Naive thymus-derived CD4-positive, alpha-beta T cell (primary cell): ENCODE measurements around the gene GLCCI1. TPM values are rescaled to one million over a fixed set of nuclear protein-coding genes. Genes with fewer than 3 reads are reported as not detected.

Experiments
- ATAC-seq: fragments of 150-1000 bp; cut with Tn5 transposase; 2 replicates; pipeline ENCODE4 v1.10.0; 2021; ENCODE audit warnings: mild to moderate bottlenecking, moderate library complexity
- CTCF ChIA-PET: fragments of 350-600 bp; sonication (Branson Sonifier 250); formaldehyde crosslinking; loops from one replicate; lab custom pipeline; 2021; ENCODE audit warnings: antibody characterized with exemption; lab: Charles Lee
- POLR2A ChIA-PET: fragments of 350-600 bp; sonication (Branson Sonifier 250); formaldehyde crosslinking; loops from one replicate; lab custom pipeline; 2021; ENCODE audit warnings: antibody characterized with exemption, inconsistent platforms; lab: Charles Lee
- DNase-seq, 9 donors: peaks; one replicate each; pipeline versions ENCODE4 v3.0.0 to v3.0.0-alpha.2; 2020 to 2022; ENCODE audit warnings: mixed read lengths in 1 of 9
- H3K27ac ChIP-seq: one replicate; pipeline ENCODE4 v1.7.0; 2013; ENCODE audit warnings: mild to moderate bottlenecking, low read depth, low read length, moderate library complexity
- H3K27me3 ChIP-seq, 2 donors: one replicate each; pipeline ENCODE4 v1.7.0; 2013; ENCODE audit warnings: low read length in 2 of 2, mild to moderate bottlenecking in 2 of 2, moderate library complexity in 2 of 2; ENCODE audit not compliant: control insufficient read depth in 2 of 2, insufficient read depth in 2 of 2
- H3K36me3 ChIP-seq, 3 experiments: 1 replicate in 2 of 3; 2 replicates in 1 of 3; pipeline ENCODE4 v1.7.0; 2013; ENCODE audit warnings: low read length in 3 of 3, mild to moderate bottlenecking in 3 of 3, moderate library complexity in 1 of 3; ENCODE audit not compliant: insufficient read depth in 3 of 3, control insufficient read depth in 2 of 3
- H3K4me1 ChIP-seq, 2 donors: one replicate each; pipeline ENCODE4 v1.7.0; 2013; ENCODE audit warnings: low read length in 2 of 2, mild to moderate bottlenecking in 2 of 2, moderate library complexity in 1 of 2; ENCODE audit not compliant: control insufficient read depth in 2 of 2, insufficient read depth in 2 of 2
- H3K4me3 ChIP-seq: 2 replicates; pipeline ENCODE4 v1.7.0; 2013; ENCODE audit warnings: mild to moderate bottlenecking, low read length
- H3K9me3 ChIP-seq, 3 experiments: 1 replicate in 2 of 3; 2 replicates in 1 of 3; pipeline ENCODE4 v1.7.0; 2013; ENCODE audit warnings: low read length in 3 of 3; ENCODE audit not compliant: control insufficient read depth in 2 of 3
- H3K27ac Mint-ChIP-seq, 9 donors: one replicate each; pipeline ENCODE4 v1.8.0; 2020 to 2022; ENCODE audit warnings: mixed read lengths in 9 of 9, mild to moderate bottlenecking in 8 of 9, moderate library complexity in 5 of 9, inconsistent platforms in 2 of 9
- H3K27me3 Mint-ChIP-seq, 5 donors: one replicate each; pipeline ENCODE4 v1.8.0; 2021 to 2022; ENCODE audit warnings: mixed read lengths in 5 of 5, mild to moderate bottlenecking in 1 of 5
- H3K36me3 Mint-ChIP-seq, 5 donors: one replicate each; pipeline ENCODE4 v1.8.0; 2020 to 2022; ENCODE audit warnings: mixed read lengths in 5 of 5, mild to moderate bottlenecking in 3 of 5, inconsistent platforms in 1 of 5
- H3K4me1 Mint-ChIP-seq, 7 donors: one replicate each; pipeline ENCODE4 v1.8.0; 2020 to 2022; ENCODE audit warnings: mixed read lengths in 7 of 7, mild to moderate bottlenecking in 3 of 7, inconsistent platforms in 1 of 7
- H3K4me3 Mint-ChIP-seq, 10 donors: one replicate each; pipeline ENCODE4 v1.8.0; 2020 to 2022; ENCODE audit warnings: mild to moderate bottlenecking in 10 of 10, mixed read lengths in 10 of 10, moderate library complexity in 6 of 10, inconsistent platforms in 2 of 10
- H3K9me3 Mint-ChIP-seq, 11 donors: one replicate each; pipeline ENCODE4 v1.8.0; 2020 to 2022; ENCODE audit warnings: mixed read lengths in 11 of 11, mild to moderate bottlenecking in 4 of 11, inconsistent platforms in 1 of 11, moderate library complexity in 1 of 11
- intact Hi-C, 2 donors: fragments of 100-400 bp; cut with micrococcal nuclease; formaldehyde crosslinking; loops; one replicate each; pipeline ENCODE4 v1.15.1; 2023
- polyA plus RNA-seq, 2 donors: library from polyadenylated mRNA; unstranded; fragments of 300-500 nt; fragmentation: Illumina TruSeq; gene quantifications; one replicate each; pipeline ENCODE4 v1.2.3, GENCODE V29; 2021
- total RNA-seq, 6 experiments: library from RNA in 5 of 6; stranded (reverse) in 5 of 6; gene quantifications; 1 replicate in 5 of 6; 2 replicates in 1 of 6; pipeline ENCODE4 v1.2.3 and lab custom pipeline; 2021 to 2026

GLCCI1 gene
- total and polyA plus RNA-seq, 7 experiments from 2014 or later, result 6.9 to 43.1 (median 26.5) TPM

GRCh38 chr7:8065356-8065813 lies 96.8 kb downstream of the GLCCI1 start:
- intact Hi-C loops, result no loop called here
- Mint-ChIP-seq H3K27ac (peak overlapping the region in 1 of 9 donors; percentile 5), H3K36me3 (peaks cover 8 to 77% (median 61%) of the 10 kb centered on the region in 5 donors)

GRCh38 chr7:8068892-8069686 lies 100.5 kb downstream of the GLCCI1 start:
- Histone ChIP-seq H3K27me3 (no peaks in the 10 kb centered on the region), H3K36me3 (peaks cover 0 to 15% (median 10%) of the 10 kb centered on the region in 3 experiments), H3K27ac (no peak overlapping the region), H3K4me3 (no peak overlapping the region), H3K9me3 (no peaks in the 10 kb centered on the region), H3K4me1 (peaks cover 0 to 20% of the 10 kb centered on the region in 2 donors)
- ChIA-PET POLR2A (interaction anchor here (0.7 kb wide), 1 partner anchor 101 kb away, joined by 3 read pairs; no protein-coding TSS in a partner anchor), CTCF (no interaction called here)
- DNase-seq, result no peak
- Mint-ChIP-seq H3K4me3 (peak overlapping the region in 1 of 10 donors; percentile 61), H3K36me3 (peaks cover 24 to 73% (median 55%) of the 10 kb centered on the region in 5 donors), H3K27me3 (no peaks in the 10 kb centered on the region), H3K27ac (peak overlapping the region in 1 of 9 donors; percentile 38), H3K9me3 (peaks cover 0 to 10% (median 0%) of the 10 kb centered on the region in 11 donors), H3K4me1 (peaks cover 16 to 63% (median 38%) of the 10 kb centered on the region in 7 donors)
- intact Hi-C loops, result no loop called here
- no peak for ATAC-seq

More at GRCh38 chr7:8065356-8065813, 96.8 kb downstream of the GLCCI1 start:
- DNase-seq (no peak), ATAC-seq (no peak)
- H3K36me3 ChIP-seq, result peaks cover 0 to 8% (median 4%) of the 10 kb centered on the region in 3 experiments
- no peak overlapping the region for H3K4me3 ChIP-seq
- CTCF ChIA-PET, result no interaction called here
- H3K4me1 ChIP-seq, result peaks cover 0 to 12% of the 10 kb centered on the region in 2 donors
- no peaks in the 10 kb centered on the region for H3K27me3 ChIP-seq
- Mint-ChIP-seq H3K9me3 (peaks cover 0 to 18% (median 0%) of the 10 kb centered on the region in 11 donors), H3K4me3 (no peak overlapping the region), H3K27me3 (no peaks in the 10 kb centered on the region), H3K4me1 (peaks cover 15 to 53% (median 40%) of the 10 kb centered on the region in 7 donors)
- POLR2A ChIA-PET, result no interaction called here
- no peaks in the 10 kb centered on the region for H3K9me3 ChIP-seq
- no peak overlapping the region for H3K27ac ChIP-seq

DNA sequence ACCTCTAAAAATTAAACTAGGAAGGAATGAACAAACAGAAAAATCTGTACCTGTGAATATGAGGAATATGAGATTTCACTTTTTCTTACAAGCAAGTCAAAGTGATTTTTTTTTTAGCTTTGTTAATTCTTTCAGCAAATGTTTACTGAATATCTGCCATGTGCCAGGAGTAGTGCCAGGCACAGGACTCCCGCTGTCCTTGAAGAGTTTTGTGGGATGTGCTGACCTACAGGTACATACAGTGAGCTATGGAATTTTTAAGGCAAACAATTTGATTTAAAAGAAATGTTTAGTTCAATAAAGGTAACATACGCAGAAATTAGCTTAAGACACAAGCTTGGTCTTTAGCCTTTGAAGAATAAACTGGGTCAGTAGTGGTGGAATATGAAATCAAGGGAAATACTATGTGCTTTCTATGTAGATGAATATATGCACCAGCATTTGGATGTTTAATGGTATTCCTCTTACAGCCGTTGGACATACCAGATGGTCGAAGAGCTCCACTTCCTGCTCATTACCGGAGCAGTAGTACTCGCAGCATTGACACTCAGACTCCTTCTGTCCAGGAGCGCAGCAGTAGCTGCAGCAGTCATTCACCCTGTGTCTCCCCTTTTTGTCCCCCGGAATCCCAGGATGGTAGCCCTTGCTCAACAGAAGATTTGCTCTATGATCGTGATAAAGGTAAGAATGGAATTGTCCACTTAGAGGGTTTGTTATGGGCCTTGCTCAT lies 102.0 kb downstream of the GLCCI1 start:
- H3K27me3 Mint-ChIP-seq, result no peaks in the 10 kb centered on the region
- Histone ChIP-seq H3K27ac (no peak overlapping the region), H3K4me3 (no peak overlapping the region), H3K27me3 (no peaks in the 10 kb centered on the region), H3K9me3 (no peaks in the 10 kb centered on the region), H3K36me3 (peaks cover 0 to 15% (median 10%) of the 10 kb centered on the region in 3 experiments), H3K4me1 (peaks cover 0 to 20% of the 10 kb centered on the region in 2 donors)
- CTCF ChIA-PET, result no interaction called here
- H3K27ac Mint-ChIP-seq, result peak overlapping the region in 2 of 9 donors; percentile 34 to 45
- POLR2A ChIA-PET, result interaction anchor here (1.1 kb wide), 1 partner anchor 101 kb away, joined by 6 read pairs; no protein-coding TSS in a partner anchor
- peaks cover 21 to 72% (median 53%) of the 10 kb centered on the region in 5 donors for H3K36me3 Mint-ChIP-seq
- H3K9me3 Mint-ChIP-seq, result peaks cover 0 to 5% (median 0%) of the 10 kb centered on the region in 11 donors
- DNase-seq (no peak), ATAC-seq (no peak)
- intact Hi-C loops, result no loop called here
- peaks cover 14 to 52% (median 27%) of the 10 kb centered on the region in 7 donors for H3K4me1 Mint-ChIP-seq
- no peak overlapping the region for H3K4me3 Mint-ChIP-seq

GRCh38 chr7:8078418-8078817 lies 109.8 kb downstream of the GLCCI1 start:
- Histone ChIP-seq H3K4me3 (no peak overlapping the region), H3K4me1 (no peaks in the 10 kb centered on the region), H3K9me3 (no peaks in the 10 kb centered on the region), H3K27me3 (no peaks in the 10 kb centered on the region), H3K27ac (no peak overlapping the region), H3K36me3 (no peaks in the 10 kb centered on the region)
- peaks cover 0 to 9% (median 0%) of the 10 kb centered on the region in 7 donors for H3K4me1 Mint-ChIP-seq
- peaks cover 0 to 31% (median 24%) of the 10 kb centered on the region in 5 donors for H3K36me3 Mint-ChIP-seq
- peaks cover 0 to 2% (median 0%) of the 10 kb centered on the region in 11 donors for H3K9me3 Mint-ChIP-seq
- CTCF ChIA-PET, result no interaction called here
- no peak for ATAC-seq
- POLR2A ChIA-PET, result no interaction called here
- H3K27ac Mint-ChIP-seq, result no peak overlapping the region
- DNase-seq, result no peak
- intact Hi-C loops, result no loop called here
- H3K27me3 Mint-ChIP-seq, result no peaks in the 10 kb centered on the region
- H3K4me3 Mint-ChIP-seq, result no peak overlapping the region

DNA sequence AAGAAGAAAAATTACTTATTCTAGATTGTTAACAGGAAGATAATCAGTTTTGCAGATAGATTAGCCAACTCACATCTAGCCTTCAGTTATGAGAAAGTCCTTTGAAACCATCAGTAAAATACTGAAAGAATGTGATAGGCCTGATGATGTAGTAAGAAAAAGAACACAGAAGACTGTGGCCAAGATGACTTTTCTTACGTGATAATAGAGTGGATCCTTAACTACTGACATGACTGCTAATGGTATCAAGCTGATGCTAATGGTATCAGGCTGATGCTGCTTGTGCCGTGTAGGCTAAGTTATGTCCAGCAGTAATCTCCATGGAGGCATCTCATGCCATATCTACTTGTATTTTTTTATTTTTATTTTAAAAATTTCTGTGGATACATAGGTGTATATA lies 114.2 kb downstream of the GLCCI1 start:
- Histone ChIP-seq H3K9me3 (no peaks in the 10 kb centered on the region), H3K27ac (no peak overlapping the region), H3K27me3 (no peaks in the 10 kb centered on the region), H3K4me3 (no peak overlapping the region), H3K36me3 (peaks cover 0 to 8% (median 0%) of the 10 kb centered on the region in 3 experiments), H3K4me1 (no peaks in the 10 kb centered on the region)
- H3K27ac Mint-ChIP-seq, result no peak overlapping the region
- no peaks in the 10 kb centered on the region for H3K27me3 Mint-ChIP-seq
- POLR2A ChIA-PET, result interaction anchor here (0.5 kb wide), 1 partner anchor 105 kb away, joined by 3 read pairs; no protein-coding TSS in a partner anchor
- DNase-seq (no peak), ATAC-seq (no peak)
- peaks cover 0 to 19% (median 0%) of the 10 kb centered on the region in 7 donors for H3K4me1 Mint-ChIP-seq
- intact Hi-C loops, result loop anchor here in 1 of 2 donors (5.0 kb wide), 1 partner anchor 110 kb away; no protein-coding TSS in a partner anchor
- peaks cover 0 to under 1% (median 0%) of the 10 kb centered on the region in 11 donors for H3K9me3 Mint-ChIP-seq
- CTCF ChIA-PET, result no interaction called here
- no peak overlapping the region for H3K4me3 Mint-ChIP-seq
- H3K36me3 Mint-ChIP-seq, result peaks cover 16 to 46% (median 24%) of the 10 kb centered on the region in 5 donors

DNA sequence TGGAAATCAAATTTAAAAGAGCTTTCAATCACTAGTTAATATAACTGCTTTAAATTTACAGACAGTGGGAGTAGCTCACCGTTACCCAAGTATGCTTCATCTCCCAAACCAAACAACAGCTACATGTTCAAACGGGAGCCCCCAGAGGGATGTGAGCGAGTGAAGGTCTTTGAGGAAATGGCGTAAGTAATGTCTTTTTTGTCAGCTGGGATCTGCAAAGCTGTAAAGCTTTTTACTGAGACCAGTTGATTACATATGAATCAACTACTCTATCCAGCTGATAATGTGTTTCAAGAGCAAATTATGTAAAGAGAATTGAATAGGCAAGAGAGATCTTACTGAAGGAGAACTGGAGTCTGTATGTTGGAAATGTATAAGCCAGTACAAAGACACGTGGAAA lies 116.2 kb downstream of the GLCCI1 start:
- Mint-ChIP-seq H3K9me3 (no peaks in the 10 kb centered on the region), H3K4me1 (peaks cover 0 to 19% (median 1%) of the 10 kb centered on the region in 7 donors), H3K27ac (peak overlapping the region in 1 of 9 donors; percentile 40), H3K27me3 (no peaks in the 10 kb centered on the region), H3K4me3 (no peak overlapping the region), H3K36me3 (peaks cover 15 to 47% (median 27%) of the 10 kb centered on the region in 5 donors)
- no peaks in the 10 kb centered on the region for H3K27me3 ChIP-seq
- no peak overlapping the region for H3K27ac ChIP-seq
- peaks cover 0 to 8% (median 0%) of the 10 kb centered on the region in 3 experiments for H3K36me3 ChIP-seq
- POLR2A ChIA-PET, result no interaction called here
- H3K4me1 ChIP-seq, result no peaks in the 10 kb centered on the region
- intact Hi-C loops, result loop anchor here in 1 of 2 donors (5.0 kb wide), 1 partner anchor 107 kb away; no protein-coding TSS in a partner anchor
- DNase-seq (no peak), ATAC-seq (no peak)
- CTCF ChIA-PET, result interaction anchor here (0.7 to 0.9 kb wide), 2 partner anchors 18 to 404 kb away, joined by 3 read pairs; no protein-coding TSS in a partner anchor
- H3K9me3 ChIP-seq, result no peaks in the 10 kb centered on the region
- H3K4me3 ChIP-seq, result no peak overlapping the region
